A673 (cell line): ENCODE results near the gene EVI2B. TPM values are rescaled to one million over a fixed set of nuclear protein-coding genes. Genes with fewer than 3 reads are reported as not detected.

ENCODE experiments used
- Bru-seq: library from RNA; stranded (reverse); fragments of 400-500 nt; gene quantifications from one replicate; lab custom pipeline; 2021; lab: Mats Ljungman, UMichigan
- BruChase-seq, 2 experiments: library from RNA; stranded (reverse); fragments of 400-500 nt; gene quantifications; one replicate each; lab custom pipeline; 2021; lab: Mats Ljungman, UMichigan
- BruUV-seq: library from RNA; stranded (reverse); fragments of 400-500 nt; replicated peaks from 2 replicates; lab custom pipeline; 2021; lab: Mats Ljungman, UMichigan
- CTCF ChIA-PET: fragments of 300-600 bp; sonication (Branson Sonifier 250); formaldehyde crosslinking; loops from one replicate; lab custom pipeline; 2022; ENCODE audit warnings: antibody characterized with exemption; lab: Charles Lee
- POLR2A ChIA-PET: fragments of 300-600 bp; sonication (Branson Sonifier 250); formaldehyde crosslinking; loops from one replicate; lab custom pipeline; 2022; ENCODE audit warnings: antibody characterized with exemption; ENCODE audit not compliant: low non-redundant PET; lab: Charles Lee
- DNase-seq: peaks from one replicate; pipeline ENCODE4 v3.0.0-alpha.2; 2015; ENCODE audit warnings: low spot score
- H3K27ac ChIP-seq: fragments of 200-600 bp; sonication (generic); 2 replicates; pipeline ENCODE4 v1.5.1; 2016; ENCODE audit warnings: mixed run types, low read depth, mild to moderate bottlenecking, mixed read lengths, antibody characterized with exemption, low read length; ENCODE audit not compliant: poor library complexity, severe bottlenecking
- H3K27me3 ChIP-seq: fragments of 200-600 bp; sonication (generic); replicated peaks from 2 replicates; pipeline ENCODE4 v1.6.1; 2017; ENCODE audit warnings: mixed run types, low read depth, mild to moderate bottlenecking, mixed read lengths, antibody characterized with exemption, low read length; ENCODE audit not compliant: insufficient read depth, poor library complexity
- H3K36me3 ChIP-seq: fragments of 200-600 bp; sonication (generic); 2 replicates; pipeline ENCODE4 v1.6.1; 2016; ENCODE audit warnings: mixed run types, mild to moderate bottlenecking, mixed read lengths, antibody characterized with exemption, low read length; ENCODE audit not compliant: insufficient read depth, poor library complexity, severe bottlenecking
- H3K4me1 ChIP-seq: fragments of 200-600 bp; sonication (generic); 2 replicates; pipeline ENCODE4 v1.6.1; 2017; ENCODE audit warnings: mixed run types, mild to moderate bottlenecking, mixed read lengths, antibody characterized with exemption, low read length; ENCODE audit not compliant: insufficient read depth, poor library complexity, severe bottlenecking
- H3K4me3 ChIP-seq: fragments of 200-600 bp; sonication (generic); 2 replicates; pipeline ENCODE4 v1.5.1; 2016; ENCODE audit warnings: low read depth, mixed run types, mild to moderate bottlenecking, mixed read lengths, low read length; ENCODE audit not compliant: poor library complexity, severe bottlenecking
- H3K9me3 ChIP-seq: fragments of 200-600 bp; sonication (generic); 2 replicates; pipeline ENCODE4 v1.6.1; 2016; ENCODE audit warnings: mixed run types, low read depth, mild to moderate bottlenecking, mixed read lengths, antibody characterized with exemption, low read length; ENCODE audit not compliant: poor library complexity, severe bottlenecking
- EZH2 ChIP-seq: fragments of 200-600 bp; sonication (generic); IDR thresholded peaks from 2 replicates; pipeline ENCODE4 v1.6.1; 2017; ENCODE audit warnings: borderline replicate concordance, low read depth, mild to moderate bottlenecking, mixed read lengths, antibody characterized with exemption, low read length; ENCODE audit not compliant: poor library complexity, severe bottlenecking
- intact Hi-C: fragments of 100-400 bp; cut with micrococcal nuclease; formaldehyde crosslinking; loops from one replicate; pipeline ENCODE4 v1.10.0; 2022; ENCODE audit not compliant: unreplicated experiment
- long read RNA-seq: library from polyadenylated mRNA; stranded (forward); transcript quantifications from one replicate; pipeline ENCODE4 v2.0.0, GENCODE V29; 2022
- total RNA-seq: library from RNA; stranded (reverse); gene quantifications from 2 replicates; pipeline ENCODE4 v1.2.3, GENCODE V29; 2021
- TF ChIP-seq, protein P1 (sequence below): fragments of 300-800, 200-600 bp; sonication (generic); conservative IDR thresholded peaks from 2 replicates; pipeline ENCODE4 v1.5.1; 2017; ENCODE audit warnings: low read depth, mild to moderate bottlenecking, antibody characterized with exemption, low read length, moderate library complexity, mixed read lengths

Gene EVI2B
- total RNA-seq: 0.92 TPM in 1 of 2 replicates, not detected in the other
- Bru-seq, nascent RNA: percentile 35 among the genes with signal in this experiment
- BruChase-seq, experiment 1, labeled RNA remaining after a 2-hour chase: percentile 31 among the genes with signal in this experiment
- percentile 51 among the genes with signal in this experiment for BruChase-seq, experiment 2, labeled RNA remaining after a 6-hour chase
- long read RNA-seq: 0 reads

DNA sequence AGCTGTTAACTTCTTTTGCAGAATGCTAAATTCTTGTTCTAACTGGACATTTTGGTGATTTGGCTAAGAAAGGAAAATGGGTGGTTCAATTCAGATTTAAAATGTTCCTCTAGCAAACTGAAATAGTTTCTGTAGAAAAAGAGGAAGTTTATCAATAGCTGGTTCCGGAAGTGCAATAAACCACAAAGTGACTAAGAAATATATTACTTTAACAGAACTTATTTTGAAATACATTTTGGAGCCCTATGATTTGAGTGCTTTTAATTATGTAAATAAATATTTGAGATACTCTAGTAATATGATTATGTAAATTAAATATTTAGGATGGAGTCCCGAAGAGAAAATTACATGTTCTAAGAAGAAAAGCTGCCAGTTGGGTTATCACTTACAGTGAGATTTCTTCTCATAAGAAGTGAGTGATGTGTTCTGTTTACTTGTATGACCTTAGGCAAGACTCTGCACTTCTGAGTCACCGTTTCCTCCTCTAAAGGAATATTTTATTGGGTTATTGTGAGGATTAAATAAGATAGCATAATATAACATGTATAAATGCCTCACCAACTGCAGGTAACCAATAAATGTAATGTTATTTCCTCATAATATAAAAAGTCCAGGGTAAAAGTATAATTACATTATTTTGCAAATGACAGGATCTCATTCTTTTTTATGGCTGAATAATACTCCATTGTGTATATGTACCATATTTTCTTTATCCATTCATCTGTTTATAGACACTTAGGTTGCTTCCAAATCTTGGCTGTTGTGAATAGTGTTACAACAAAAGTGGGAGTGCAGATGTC lies at the start of gene EVI2B:
Gene EVI2B, minus strand, starts transcription at position 73 of the 800 bp plus-strand sequence. CDS start 8,445 bp downstream, outside the sequence.
- TF ChIP-seq EZH2: no peak
- TF ChIP-seq, protein P1, sequence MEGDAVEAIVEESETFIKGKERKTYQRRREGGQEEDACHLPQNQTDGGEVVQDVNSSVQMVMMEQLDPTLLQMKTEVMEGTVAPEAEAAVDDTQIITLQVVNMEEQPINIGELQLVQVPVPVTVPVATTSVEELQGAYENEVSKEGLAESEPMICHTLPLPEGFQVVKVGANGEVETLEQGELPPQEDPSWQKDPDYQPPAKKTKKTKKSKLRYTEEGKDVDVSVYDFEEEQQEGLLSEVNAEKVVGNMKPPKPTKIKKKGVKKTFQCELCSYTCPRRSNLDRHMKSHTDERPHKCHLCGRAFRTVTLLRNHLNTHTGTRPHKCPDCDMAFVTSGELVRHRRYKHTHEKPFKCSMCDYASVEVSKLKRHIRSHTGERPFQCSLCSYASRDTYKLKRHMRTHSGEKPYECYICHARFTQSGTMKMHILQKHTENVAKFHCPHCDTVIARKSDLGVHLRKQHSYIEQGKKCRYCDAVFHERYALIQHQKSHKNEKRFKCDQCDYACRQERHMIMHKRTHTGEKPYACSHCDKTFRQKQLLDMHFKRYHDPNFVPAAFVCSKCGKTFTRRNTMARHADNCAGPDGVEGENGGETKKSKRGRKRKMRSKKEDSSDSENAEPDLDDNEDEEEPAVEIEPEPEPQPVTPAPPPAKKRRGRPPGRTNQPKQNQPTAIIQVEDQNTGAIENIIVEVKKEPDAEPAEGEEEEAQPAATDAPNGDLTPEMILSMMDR: no peak
- Histone ChIP-seq H3K27me3 (no peaks in the 10 kb centered on the region), H3K27ac (peak within 1 kb of the TSS; percentile 52), H3K4me3 (no peak within 1 kb of the TSS), H3K36me3 (no peaks in the 10 kb centered on the region), H3K4me1 (peaks cover 7% of the 10 kb centered on the region), H3K9me3 (no peaks in the 10 kb centered on the region)
- POLR2A ChIA-PET: no interaction called here
- CTCF ChIA-PET: no interaction called here
- BruUV-seq: no TSS peak
- intact Hi-C loops: loop anchor here (10.0 kb wide), 1 partner anchor 59 kb away; no protein-coding TSS in a partner anchor
- DNase-seq: peak; percentile 76

GRCh38 chr17:31357839-31358394 lies 44.1 kb upstream of the EVI2B start:
- Histone ChIP-seq H3K9me3 (no peaks in the 10 kb centered on the region), H3K4me1 (no peaks in the 10 kb centered on the region), H3K4me3 (no peak overlapping the region), H3K27ac (no peak overlapping the region), H3K27me3 (no peaks in the 10 kb centered on the region), H3K36me3 (peaks cover 8% of the 10 kb centered on the region)
- CTCF ChIA-PET: no interaction called here
- POLR2A ChIA-PET: no interaction called here
- intact Hi-C loops: no loop called here
- DNase-seq: no peak
- TF ChIP-seq EZH2: no peak
- TF ChIP-seq, protein P1: no peak
- BruUV-seq: no TSS peak

DNA sequence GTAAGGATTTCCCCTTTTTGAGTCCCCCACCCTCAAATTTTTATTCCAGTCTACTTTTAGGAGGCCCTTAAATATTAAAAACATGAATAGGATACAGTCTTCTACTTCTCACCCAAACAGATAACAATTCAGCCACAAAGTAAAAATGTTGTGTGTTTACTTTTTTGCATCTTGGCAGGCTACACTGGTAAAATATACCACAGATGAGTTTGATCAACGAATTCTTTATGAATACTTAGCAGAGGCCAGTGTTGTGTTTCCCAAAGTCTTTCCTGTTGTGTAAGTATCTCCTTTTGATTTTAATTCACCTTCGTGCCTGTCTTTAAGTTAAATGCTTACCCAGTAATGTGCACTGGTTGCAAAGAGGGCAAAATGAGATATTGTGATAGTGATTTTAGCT lies 43.2 kb upstream of the EVI2B start:
- CTCF ChIA-PET: no interaction called here
- DNase-seq: no peak
- H3K36me3 ChIP-seq: peaks cover 8% of the 10 kb centered on the region
- no peak overlapping the region for H3K27ac ChIP-seq
- no peak for TF ChIP-seq EZH2
- TF ChIP-seq, protein P1: no peak
- H3K4me3 ChIP-seq: no peak overlapping the region
- no TSS peak for BruUV-seq
- no peaks in the 10 kb centered on the region for H3K9me3 ChIP-seq
- intact Hi-C loops: no loop called here
- H3K4me1 ChIP-seq: no peaks in the 10 kb centered on the region
- POLR2A ChIA-PET: no interaction called here
- H3K27me3 ChIP-seq: no peaks in the 10 kb centered on the region
